HepG2 (cell line): ENCODE results near the gene TMEM186.

Experiments
- BRCA1 ChIP-seq: sonication (generic); formaldehyde crosslinking; IDR thresholded peaks from 2 replicates; pipeline ENCODE4 v1.4.0; 2020; ENCODE audit warnings: missing genetic modification reagents
- MLLT10 ChIP-seq: sonication (generic); formaldehyde crosslinking; IDR thresholded peaks from 2 replicates; pipeline ENCODE4 v1.4.0; 2020; ENCODE audit warnings: missing genetic modification reagents
- PHB2 ChIP-seq: fragments of 450-650 bp; IDR thresholded peaks from 2 replicates; pipeline ENCODE4 v1.6.1; 2018; ENCODE audit not compliant: partially characterized antibody
- PHF8 ChIP-seq: sonication (generic); formaldehyde crosslinking; IDR thresholded peaks from 2 replicates; pipeline ENCODE4 v1.5.0; 2020; ENCODE audit warnings: missing genetic modification reagents
- POLR2A ChIP-seq, 2 experiments: IDR thresholded peaks; 2 replicates each; pipeline ENCODE4 v1.6.1; 2011; ENCODE audit warnings: low read depth in 2 of 2, low read length in 2 of 2, mild to moderate bottlenecking in 1 of 2, moderate library complexity in 1 of 2; ENCODE audit not compliant: insufficient read depth in 1 of 2
- POLR2G ChIP-seq: fragments of 200-400 bp; formaldehyde crosslinking; IDR thresholded peaks from 2 replicates; pipeline ENCODE4 v1.6.1; 2018; ENCODE audit warnings: mild to moderate bottlenecking, low read depth, low read length, moderate library complexity
- SMARCC2 ChIP-seq: fragments of 450-650 bp; IDR thresholded peaks from 2 replicates; pipeline ENCODE4 v1.6.1; 2017; ENCODE audit warnings: antibody characterized with exemption, mild to moderate bottlenecking
- SP1 ChIP-seq, 2 experiments: fragments of 450-650 bp in 1 of 2; sonication (generic) in 1 of 2; formaldehyde crosslinking in 1 of 2; IDR thresholded peaks; 2 replicates each; pipeline versions ENCODE4 v1.4.0 to v1.6.1; 2016 to 2020; ENCODE audit warnings: missing genetic modification reagents in 1 of 2
- ZNF749 ChIP-seq: sonication (generic); formaldehyde crosslinking; IDR thresholded peaks from 2 replicates; pipeline ENCODE4 v1.8.0; 2022; ENCODE audit warnings: mild to moderate bottlenecking, missing genetic modification reagents, moderate library complexity, borderline replicate concordance
- ZNF792 ChIP-seq: IDR thresholded peaks from 2 replicates; pipeline ENCODE4 v1.6.1; 2016
- TF ChIP-seq, protein P1 (sequence below): sonication (generic); formaldehyde crosslinking; IDR thresholded peaks from 2 replicates; pipeline ENCODE4 v1.4.0; 2020; ENCODE audit warnings: mild to moderate bottlenecking, missing genetic modification reagents
- TF ChIP-seq, protein P2 (sequence below): sonication (generic); formaldehyde crosslinking; conservative IDR thresholded peaks from 2 replicates; pipeline ENCODE4 v1.4.0; 2020; ENCODE audit warnings: mild to moderate bottlenecking, missing genetic modification reagents, moderate library complexity
- TF ChIP-seq, protein P3 (sequence below): sonication (generic); formaldehyde crosslinking; IDR thresholded peaks from 2 replicates; pipeline ENCODE4 v1.4.0; 2020; ENCODE audit warnings: mild to moderate bottlenecking, missing genetic modification reagents

DNA sequence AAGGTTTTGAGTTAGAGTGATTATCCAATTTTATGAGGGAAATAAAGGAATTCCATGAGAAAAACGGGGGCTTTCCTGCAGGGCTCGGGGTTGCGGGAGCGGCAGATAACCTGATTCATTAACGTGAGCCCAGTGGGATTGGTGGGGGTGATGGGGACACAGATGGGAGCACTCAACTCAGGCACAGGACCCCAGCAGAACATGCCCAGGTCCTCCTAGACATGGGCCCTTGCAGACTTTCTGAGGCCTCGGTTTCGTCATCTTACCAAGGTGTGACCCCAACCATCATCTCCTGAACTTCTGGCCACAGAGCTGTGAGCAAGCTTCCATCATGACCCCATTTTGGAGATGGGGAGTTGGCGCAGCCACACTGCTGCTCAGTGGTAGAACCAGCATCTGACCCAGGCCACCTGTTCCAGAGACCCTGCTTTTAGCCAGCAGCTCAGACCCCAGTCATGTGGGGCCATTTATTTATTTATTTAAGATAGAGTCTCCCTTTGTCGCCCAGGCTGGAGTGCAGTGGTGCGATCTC lies 49.0 kb upstream of the TMEM186 start:
- TF ChIP-seq, protein P1, sequence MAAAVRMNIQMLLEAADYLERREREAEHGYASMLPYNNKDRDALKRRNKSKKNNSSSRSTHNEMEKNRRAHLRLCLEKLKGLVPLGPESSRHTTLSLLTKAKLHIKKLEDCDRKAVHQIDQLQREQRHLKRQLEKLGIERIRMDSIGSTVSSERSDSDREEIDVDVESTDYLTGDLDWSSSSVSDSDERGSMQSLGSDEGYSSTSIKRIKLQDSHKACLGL (CRISPR knock-in tag) = no peak
- TF ChIP-seq ZNF749 (CRISPR knock-in tag) (no peak), BRCA1 (CRISPR knock-in tag) (no peak), ZNF792 (CRISPR knock-in tag) (no peak), POLR2A (IDR thresholded peaks at IDR 0.05; ENCODE audit: insufficient read depth in 1 of 2, low read depth in 2 of 2, low read length in 2 of 2) (0 out of 4 replicates have a peak, but pooled peaks of 1 of the 2 experiments have one; percentile 5), MLLT10 (CRISPR knock-in tag) (no peak), POLR2G (no peak), PHB2 (no peak), SMARCC2 (no peak), SP1 (IDR thresholded peaks at IDR 0.05) (no peak), SP1 (CRISPR knock-in tag; IDR thresholded peaks at IDR 0.05) (no peak), PHF8 (CRISPR knock-in tag) (no peak)
- TF ChIP-seq, protein P2, sequence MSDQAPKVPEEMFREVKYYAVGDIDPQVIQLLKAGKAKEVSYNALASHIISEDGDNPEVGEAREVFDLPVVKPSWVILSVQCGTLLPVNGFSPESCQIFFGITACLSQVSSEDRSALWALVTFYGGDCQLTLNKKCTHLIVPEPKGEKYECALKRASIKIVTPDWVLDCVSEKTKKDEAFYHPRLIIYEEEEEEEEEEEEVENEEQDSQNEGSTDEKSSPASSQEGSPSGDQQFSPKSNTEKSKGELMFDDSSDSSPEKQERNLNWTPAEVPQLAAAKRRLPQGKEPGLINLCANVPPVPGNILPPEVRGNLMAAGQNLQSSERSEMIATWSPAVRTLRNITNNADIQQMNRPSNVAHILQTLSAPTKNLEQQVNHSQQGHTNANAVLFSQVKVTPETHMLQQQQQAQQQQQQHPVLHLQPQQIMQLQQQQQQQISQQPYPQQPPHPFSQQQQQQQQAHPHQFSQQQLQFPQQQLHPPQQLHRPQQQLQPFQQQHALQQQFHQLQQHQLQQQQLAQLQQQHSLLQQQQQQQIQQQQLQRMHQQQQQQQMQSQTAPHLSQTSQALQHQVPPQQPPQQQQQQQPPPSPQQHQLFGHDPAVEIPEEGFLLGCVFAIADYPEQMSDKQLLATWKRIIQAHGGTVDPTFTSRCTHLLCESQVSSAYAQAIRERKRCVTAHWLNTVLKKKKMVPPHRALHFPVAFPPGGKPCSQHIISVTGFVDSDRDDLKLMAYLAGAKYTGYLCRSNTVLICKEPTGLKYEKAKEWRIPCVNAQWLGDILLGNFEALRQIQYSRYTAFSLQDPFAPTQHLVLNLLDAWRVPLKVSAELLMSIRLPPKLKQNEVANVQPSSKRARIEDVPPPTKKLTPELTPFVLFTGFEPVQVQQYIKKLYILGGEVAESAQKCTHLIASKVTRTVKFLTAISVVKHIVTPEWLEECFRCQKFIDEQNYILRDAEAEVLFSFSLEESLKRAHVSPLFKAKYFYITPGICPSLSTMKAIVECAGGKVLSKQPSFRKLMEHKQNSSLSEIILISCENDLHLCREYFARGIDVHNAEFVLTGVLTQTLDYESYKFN = no peak
- TF ChIP-seq, protein P3, sequence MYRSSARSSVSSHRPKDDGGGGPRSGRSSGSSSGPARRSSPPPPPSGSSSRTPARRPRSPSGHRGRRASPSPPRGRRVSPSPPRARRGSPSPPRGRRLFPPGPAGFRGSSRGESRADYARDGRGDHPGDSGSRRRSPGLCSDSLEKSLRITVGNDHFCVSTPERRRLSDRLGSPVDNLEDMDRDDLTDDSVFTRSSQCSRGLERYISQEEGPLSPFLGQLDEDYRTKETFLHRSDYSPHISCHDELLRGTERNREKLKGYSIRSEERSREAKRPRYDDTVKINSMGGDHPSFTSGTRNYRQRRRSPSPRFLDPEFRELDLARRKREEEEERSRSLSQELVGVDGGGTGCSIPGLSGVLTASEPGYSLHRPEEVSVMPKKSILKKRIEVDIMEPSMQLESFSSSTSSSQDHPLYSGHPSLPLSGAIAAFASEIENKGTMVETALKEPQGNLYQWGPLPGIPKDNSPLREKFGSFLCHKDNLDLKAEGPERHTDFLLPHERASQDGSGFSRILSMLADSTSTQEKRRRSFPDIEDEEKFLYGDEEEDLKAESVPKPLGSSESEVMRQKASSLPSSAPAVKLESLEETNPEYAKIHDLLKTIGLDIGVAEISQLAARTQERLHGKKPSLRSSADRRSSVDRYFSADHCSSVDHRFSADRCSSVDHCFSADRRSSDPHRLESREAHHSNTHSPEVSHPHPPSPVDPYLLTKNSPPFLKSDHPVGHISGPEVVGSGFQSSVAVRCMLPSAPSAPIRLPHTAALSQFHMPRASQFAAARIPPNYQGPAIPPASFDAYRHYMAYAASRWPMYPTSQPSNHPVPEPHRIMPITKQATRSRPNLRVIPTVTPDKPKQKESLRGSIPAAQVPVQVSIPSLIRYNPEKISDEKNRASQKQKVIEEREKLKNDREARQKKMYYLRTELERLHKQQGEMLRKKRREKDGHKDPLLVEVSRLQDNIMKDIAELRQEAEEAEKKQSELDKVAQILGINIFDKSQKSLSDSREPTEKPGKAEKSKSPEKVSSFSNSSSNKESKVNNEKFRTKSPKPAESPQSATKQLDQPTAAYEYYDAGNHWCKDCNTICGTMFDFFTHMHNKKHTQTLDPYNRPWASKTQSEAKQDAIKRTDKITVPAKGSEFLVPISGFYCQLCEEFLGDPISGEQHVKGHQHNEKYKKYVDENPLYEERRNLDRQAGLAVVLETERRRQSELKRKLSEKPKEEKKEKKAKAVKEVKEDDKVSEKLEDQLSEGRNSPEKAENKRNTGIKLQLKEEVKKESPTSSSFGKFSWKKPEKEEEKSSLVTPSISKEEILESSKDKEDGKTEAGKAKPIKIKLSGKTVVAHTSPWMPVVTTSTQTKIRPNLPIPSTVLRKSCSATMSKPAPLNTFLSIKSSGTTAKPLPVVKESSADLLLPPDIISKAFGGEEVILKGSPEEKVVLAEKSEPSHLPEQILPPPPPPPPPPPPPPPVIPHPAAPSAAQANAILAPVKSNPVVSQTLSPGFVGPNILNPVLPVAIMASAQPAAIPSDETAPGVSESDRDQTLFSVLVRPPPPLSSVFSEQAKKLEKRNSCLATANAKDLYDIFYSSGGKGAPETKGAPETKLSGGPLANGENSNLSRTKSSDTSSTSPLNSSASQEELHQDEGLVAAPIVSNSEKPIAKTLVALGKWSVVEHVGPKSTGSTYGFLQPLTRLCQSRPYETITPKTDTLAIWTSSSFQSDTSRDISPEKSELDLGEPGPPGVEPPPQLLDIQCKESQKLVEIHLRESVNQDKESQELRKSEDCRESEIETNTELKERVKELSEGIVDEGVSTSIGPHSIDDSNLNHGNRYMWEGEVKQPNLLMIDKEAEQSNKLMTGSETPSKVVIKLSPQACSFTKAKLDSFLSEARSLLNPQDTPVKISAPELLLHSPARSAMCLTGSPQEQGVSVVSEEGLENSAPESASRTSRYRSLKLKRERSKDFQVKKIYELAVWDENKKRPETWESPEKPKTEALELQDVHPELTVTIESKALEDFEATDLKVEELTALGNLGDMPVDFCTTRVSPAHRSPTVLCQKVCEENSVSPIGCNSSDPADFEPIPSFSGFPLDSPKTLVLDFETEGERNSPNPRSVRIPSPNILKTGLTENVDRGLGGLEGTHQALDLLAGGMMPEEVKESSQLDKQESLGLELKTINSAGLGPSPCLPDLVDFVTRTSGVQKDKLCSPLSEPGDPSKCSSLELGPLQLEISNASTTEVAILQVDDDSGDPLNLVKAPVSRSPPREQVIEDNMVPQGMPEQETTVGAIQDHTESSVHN (CRISPR knock-in tag) = no peak
